ENCODE data around the gene C1orf122.

The C1orf122 gene

DNA sequence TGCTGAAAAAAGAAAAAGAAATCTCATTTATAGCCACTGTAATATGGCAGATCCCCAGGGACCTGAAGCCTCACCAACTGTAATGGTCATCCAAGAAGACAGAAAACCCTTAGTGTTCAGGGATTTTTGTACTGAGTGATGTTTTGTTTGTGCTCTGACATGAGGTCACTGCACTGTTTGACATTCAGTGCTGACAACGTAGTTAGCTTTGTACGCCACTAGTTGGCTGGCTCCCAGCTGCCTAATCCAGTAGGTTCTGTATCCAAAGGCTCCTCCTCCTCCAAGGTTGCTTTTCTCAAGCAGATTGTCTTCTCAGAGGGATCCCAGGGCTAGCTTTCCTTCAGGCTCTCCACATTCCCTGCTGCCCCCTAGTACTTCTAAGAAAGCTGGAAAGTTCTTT lies 9.9 kb downstream of the C1orf122 start:
- no peaks in the 10 kb centered on the region for H3K9me3 Mint-ChIP-seq
- DNase-seq (no peak), ATAC-seq (no peak)
- peaks cover 26% of the 10 kb centered on the region for H3K36me3 Mint-ChIP-seq (ENCODE audit: low read depth)
- H3K27ac Mint-ChIP-seq, result no peak overlapping the region
- no peak overlapping the region for H3K4me3 Mint-ChIP-seq
- no peaks in the 10 kb centered on the region for H3K27me3 Mint-ChIP-seq
- peaks cover 3% of the 10 kb centered on the region for H3K4me1 Mint-ChIP-seq

DNA sequence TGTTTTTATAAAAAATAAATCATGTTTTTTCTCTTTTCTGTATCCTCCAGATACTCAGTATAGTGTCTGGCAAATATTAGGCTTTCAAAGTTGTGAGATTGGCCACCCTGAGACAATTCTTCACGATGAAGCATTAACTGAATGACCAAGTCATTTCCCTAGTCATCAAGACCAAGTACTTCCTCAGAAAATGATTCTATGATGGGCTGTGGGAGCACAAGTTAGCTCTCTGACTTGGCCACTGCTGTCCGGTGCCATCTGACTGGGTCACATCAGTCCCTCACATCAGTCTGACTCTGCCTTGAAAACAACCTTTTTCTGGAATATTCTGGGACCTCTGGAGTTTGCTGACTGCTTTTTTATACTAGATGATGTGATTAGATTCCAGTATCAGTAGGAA lies 13.9 kb downstream of the C1orf122 start:
- no peaks in the 10 kb centered on the region for H3K27me3 Mint-ChIP-seq
- no peak overlapping the region for H3K27ac Mint-ChIP-seq
- no peak overlapping the region for H3K4me3 Mint-ChIP-seq
- H3K36me3 Mint-ChIP-seq (ENCODE audit: low read depth), result peaks cover 40% of the 10 kb centered on the region
- DNase-seq (no peak), ATAC-seq (no peak)
- H3K9me3 Mint-ChIP-seq, result no peaks in the 10 kb centered on the region
- peaks cover 23% of the 10 kb centered on the region for H3K4me1 Mint-ChIP-seq

DNA sequence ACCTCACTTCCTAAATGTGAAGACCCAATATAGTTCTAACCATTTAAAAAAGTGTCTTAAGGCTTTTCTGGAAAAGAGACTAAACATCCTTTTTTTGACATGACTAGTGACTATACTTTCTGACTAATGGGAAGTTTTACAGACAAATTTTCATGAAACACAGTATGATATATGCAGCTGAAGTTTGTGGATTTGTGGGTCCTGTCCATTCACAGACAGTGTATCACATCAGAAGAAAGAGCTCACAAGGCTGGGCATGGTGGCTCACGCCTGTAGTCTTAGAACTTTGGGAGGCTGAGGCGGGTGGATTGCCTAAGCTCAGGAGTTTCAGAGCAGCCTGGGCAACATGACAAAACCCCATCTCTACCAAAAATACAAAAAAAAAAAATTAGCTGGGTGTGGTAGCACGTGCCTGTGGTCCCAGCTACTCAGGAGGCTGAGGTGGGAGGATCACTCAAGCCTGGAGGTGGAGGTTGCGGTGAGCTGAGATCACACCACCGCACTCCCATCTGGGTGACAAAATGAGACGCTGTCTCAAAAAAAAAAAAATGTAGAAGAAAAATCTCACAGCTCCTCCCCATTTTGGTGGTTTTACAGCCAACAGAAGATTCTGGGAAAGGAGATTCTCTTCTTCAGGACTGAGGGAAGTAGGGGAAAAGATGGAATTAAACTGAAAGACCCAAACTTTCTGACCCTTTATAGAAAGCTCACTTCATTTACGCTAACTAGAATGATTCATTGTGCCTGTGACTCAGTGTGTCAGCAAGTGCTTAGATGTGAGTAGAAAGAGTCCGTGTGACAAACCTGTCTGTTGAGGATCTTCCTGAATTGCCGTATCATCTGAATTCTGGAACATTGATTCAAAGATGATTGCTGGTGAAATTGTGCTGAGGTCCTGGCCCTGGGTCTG lies 15.6 kb downstream of the C1orf122 start:
- H3K27ac Mint-ChIP-seq, result peak overlapping the region; percentile 78
- no peaks in the 10 kb centered on the region for H3K9me3 Mint-ChIP-seq
- H3K27me3 Mint-ChIP-seq, result no peaks in the 10 kb centered on the region
- H3K4me1 Mint-ChIP-seq, result peaks cover 27% of the 10 kb centered on the region
- no peak overlapping the region for H3K4me3 Mint-ChIP-seq
- H3K36me3 Mint-ChIP-seq (ENCODE audit: low read depth), result peaks cover 45% of the 10 kb centered on the region
- no peak for DNase-seq
- ATAC-seq, result peak; percentile 57

DNA sequence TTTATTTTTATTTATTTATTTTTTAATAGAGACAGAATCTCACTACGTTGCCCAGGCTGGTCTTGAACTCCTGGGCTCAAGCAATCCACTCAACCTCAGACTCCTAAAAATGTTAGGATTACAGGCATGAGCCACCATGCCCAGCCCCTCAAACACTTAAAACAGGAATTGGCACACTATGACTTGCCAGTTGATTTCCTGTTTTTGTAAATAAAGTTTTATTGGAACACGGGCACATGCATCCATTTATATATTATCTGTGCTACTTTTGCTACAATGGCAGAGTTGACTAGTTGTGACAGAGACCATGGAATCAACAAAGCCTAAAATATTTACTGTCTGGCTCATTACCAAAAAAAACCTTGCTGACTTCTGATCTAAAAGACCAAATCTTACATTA lies 16.4 kb downstream of the C1orf122 start:
- peaks cover 27% of the 10 kb centered on the region for H3K4me1 Mint-ChIP-seq
- no peaks in the 10 kb centered on the region for H3K9me3 Mint-ChIP-seq
- DNase-seq, result no peak
- H3K27me3 Mint-ChIP-seq, result no peaks in the 10 kb centered on the region
- no peak overlapping the region for H3K4me3 Mint-ChIP-seq
- peaks cover 47% of the 10 kb centered on the region for H3K36me3 Mint-ChIP-seq (ENCODE audit: low read depth)
- no peak for ATAC-seq
- no peak overlapping the region for H3K27ac Mint-ChIP-seq

DNA sequence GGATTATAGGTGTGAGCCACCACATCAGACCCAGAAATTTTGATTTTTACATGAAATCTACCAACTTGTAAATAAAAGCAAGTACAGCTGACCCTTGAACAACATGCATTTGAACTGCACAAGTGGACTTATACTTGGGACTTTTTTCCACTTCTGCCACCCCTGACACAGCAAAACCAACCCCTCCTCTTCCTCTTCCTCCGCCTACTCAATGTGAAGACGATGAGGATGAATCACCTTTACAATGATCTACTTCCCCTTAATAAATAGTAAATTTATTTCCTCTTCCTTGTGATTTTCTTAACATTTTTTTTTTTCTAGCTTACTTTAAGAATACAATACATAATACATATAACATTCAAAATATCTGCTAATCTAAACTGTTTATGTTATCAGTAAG lies 17.9 kb downstream of the C1orf122 start:
- peaks cover 27% of the 10 kb centered on the region for H3K4me1 Mint-ChIP-seq
- peaks cover 45% of the 10 kb centered on the region for H3K36me3 Mint-ChIP-seq (ENCODE audit: low read depth)
- no peak for ATAC-seq
- H3K27me3 Mint-ChIP-seq, result no peaks in the 10 kb centered on the region
- H3K4me3 Mint-ChIP-seq, result no peak overlapping the region
- H3K9me3 Mint-ChIP-seq, result no peaks in the 10 kb centered on the region
- DNase-seq, result no peak
- peak overlapping the region; percentile 82 for H3K27ac Mint-ChIP-seq

DNA sequence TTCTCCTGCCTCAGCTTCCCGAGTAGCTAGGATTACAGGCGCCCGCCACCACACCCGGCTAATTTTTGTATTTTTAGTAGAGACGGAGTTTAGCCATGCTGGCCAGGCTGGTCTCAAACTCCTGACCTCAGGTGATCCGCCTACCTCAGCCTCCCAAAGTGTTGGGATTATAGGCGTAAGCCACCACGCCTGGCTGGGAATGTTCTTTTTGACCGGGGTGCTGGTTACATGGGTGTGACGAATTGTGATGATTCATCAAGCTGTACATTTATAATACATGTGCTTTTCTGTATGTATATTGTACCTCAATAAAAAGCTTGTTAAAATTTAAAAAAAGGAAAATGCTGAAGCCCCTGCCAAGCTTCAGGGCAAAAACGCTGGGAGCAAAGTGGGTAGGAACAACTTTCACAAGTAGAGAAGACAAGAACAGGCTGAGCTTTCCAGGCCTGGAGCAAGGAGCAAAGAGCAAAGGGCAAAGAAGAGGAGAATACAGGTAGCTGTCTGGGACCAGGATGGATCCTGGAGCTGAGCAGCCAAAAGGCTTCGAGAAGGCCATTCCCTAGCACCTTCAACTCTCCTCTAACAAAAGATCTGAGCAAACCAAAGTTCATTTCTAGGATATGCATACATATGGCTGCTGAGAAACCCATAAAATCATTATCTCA lies 21.0 kb downstream of the C1orf122 start:
- no peak for DNase-seq
- ATAC-seq, result no peak
- no peak overlapping the region for H3K4me3 Mint-ChIP-seq
- peaks cover 45% of the 10 kb centered on the region for H3K36me3 Mint-ChIP-seq (ENCODE audit: low read depth)
- H3K4me1 Mint-ChIP-seq, result peaks cover 21% of the 10 kb centered on the region
- no peaks in the 10 kb centered on the region for H3K9me3 Mint-ChIP-seq
- H3K27me3 Mint-ChIP-seq, result no peaks in the 10 kb centered on the region
- no peak overlapping the region for H3K27ac Mint-ChIP-seq

DNA sequence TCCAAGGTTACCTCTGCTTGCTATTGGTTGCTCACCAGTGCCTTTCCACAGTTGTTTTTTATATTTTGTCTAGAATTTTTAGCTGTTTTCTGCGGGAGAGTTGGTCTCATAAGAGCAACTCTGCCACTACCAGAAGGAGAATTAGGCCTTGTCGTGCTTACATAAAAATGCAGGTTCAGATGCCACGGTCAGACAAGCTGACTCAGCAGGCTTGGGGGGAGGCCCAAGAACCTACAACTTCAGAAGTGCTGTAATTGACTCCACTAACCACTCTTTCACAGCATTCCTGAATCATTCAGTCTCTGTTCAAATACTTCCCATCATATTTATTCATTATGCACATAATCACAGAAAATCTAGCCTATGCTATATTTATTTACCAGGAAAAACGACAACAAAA lies 23.5 kb downstream of the C1orf122 start:
- peaks cover 47% of the 10 kb centered on the region for H3K36me3 Mint-ChIP-seq (ENCODE audit: low read depth)
- no peak for DNase-seq
- H3K4me3 Mint-ChIP-seq, result no peak overlapping the region

DNA sequence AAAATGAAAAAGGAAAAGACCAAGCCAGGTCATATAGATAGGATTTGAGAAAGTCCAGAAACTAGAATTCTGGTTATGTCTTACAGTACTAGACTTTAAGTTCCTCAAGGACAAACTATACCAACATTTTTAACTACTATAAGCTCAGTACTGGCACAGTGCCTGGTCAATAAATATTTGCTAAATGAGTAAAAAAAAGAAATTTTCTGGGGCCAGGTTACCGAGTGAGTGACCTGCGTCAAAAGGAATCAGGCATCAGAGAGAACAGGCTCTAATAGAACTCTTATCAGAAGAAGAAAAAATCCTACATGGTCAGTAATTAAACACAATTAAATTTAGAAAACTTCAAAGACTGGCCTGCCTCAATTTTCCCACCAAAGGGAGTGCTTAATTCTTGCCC lies 24.2 kb downstream of the C1orf122 start:
- H3K27ac Mint-ChIP-seq, result no peak overlapping the region
- no peaks in the 10 kb centered on the region for H3K27me3 Mint-ChIP-seq
- peaks cover 49% of the 10 kb centered on the region for H3K36me3 Mint-ChIP-seq (ENCODE audit: low read depth)
- ATAC-seq, result no peak
- no peaks in the 10 kb centered on the region for H3K9me3 Mint-ChIP-seq
- H3K4me1 Mint-ChIP-seq, result peaks cover under 1% of the 10 kb centered on the region
- no peak overlapping the region for H3K4me3 Mint-ChIP-seq
- no peak for DNase-seq

More for the DNA sequence above, 23.5 kb downstream of the C1orf122 start:
- no peaks in the 10 kb centered on the region for H3K27me3 Mint-ChIP-seq
- H3K27ac Mint-ChIP-seq, result no peak overlapping the region
- no peak for ATAC-seq
- H3K4me1 Mint-ChIP-seq, result peaks cover 5% of the 10 kb centered on the region
- H3K9me3 Mint-ChIP-seq, result no peaks in the 10 kb centered on the region

DNA sequence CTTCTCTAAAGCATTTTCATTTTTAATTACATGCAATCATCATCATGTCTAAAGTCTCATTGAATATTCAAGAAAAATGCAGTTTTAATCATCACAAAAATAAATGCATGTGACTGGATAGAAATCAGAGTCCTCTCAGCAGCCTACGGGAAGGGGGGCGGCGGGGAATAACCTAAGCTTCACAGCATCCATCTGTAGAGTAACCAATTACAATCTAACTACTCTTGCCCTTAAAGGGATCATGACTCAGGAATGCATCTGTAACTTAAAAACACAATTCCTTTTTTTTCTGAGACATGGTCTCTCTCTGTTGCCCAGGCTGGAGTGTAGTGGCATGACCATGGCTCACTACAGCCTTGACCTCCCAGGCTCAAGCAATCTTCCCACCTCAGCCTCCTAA lies 29.2 kb downstream of the C1orf122 start:
- ATAC-seq, result no peak
- Mint-ChIP-seq H3K9me3 (no peaks in the 10 kb centered on the region), H3K27ac (no peak overlapping the region), H3K4me3 (no peak overlapping the region), H3K27me3 (no peaks in the 10 kb centered on the region), H3K36me3 (ENCODE audit: low read depth) (peaks cover 48% of the 10 kb centered on the region), H3K4me1 (no peaks in the 10 kb centered on the region)
- no peak for DNase-seq

DNA sequence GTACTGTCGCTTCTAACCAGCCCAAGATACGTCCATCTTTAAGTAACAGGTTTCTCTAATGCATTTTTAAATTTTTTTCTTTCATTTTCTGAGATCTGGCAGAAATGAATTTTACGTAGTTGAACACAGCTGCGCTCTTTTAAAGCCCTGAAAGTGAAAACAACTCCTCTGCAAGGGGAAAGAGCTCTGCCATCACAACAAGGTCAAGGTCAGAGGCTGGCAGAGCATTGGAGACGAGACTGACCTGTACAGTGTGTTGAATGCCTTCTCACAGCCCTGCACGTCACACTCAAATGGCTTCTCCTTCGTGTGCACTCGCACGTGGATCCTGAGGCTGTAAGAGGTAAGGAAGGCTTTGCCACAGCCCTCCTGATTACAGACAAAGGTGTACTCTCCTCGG lies 32.1 kb downstream of the C1orf122 start:
- no peak for ATAC-seq
- H3K36me3 Mint-ChIP-seq (ENCODE audit: low read depth), result peaks cover 36% of the 10 kb centered on the region
- H3K4me1 Mint-ChIP-seq, result peaks cover 6% of the 10 kb centered on the region
- H3K27ac Mint-ChIP-seq, result no peak overlapping the region
- no peaks in the 10 kb centered on the region for H3K27me3 Mint-ChIP-seq
- no peaks in the 10 kb centered on the region for H3K9me3 Mint-ChIP-seq
- no peak for DNase-seq
- H3K4me3 Mint-ChIP-seq, result no peak overlapping the region

DNA sequence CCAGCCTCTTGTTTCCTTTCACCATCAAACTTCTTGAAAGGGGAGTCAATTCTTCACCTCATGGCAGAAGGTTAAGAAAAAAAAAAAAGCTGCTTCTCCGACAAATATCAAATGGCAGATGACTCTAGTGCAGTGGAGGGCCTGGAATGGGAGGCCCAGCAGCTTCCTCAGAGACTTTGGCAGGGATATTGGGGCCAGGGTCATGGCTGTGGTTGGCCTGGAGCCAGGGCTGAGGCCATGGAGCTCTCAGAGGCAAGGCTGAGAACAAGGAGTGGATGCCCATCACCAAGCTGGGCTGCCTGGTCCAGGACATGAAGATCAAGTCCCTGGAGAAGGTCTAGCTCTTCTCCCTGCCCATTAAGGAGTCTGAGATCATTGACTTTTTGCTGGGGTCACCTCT lies 33.1 kb downstream of the C1orf122 start:
- peaks cover 35% of the 10 kb centered on the region for H3K36me3 Mint-ChIP-seq (ENCODE audit: low read depth)

DNA sequence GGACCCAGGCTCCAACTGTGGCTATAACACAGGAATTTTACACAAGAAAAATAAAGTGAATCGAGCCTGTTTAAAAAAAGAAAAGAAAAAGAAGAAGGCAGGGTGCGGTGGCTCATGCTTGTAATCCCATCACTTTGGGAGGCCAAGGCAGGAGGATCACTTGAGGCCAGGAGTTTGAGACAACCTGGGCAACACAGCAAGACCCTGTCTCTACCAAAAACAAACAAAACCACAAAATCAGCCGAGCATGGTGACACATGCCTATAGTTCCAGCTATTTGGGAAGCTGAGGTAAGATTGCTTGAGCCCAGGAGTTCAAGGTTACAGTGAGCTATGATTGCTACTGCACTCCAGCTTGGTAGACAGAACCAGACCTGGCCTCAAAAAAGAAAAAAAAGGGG lies 34.1 kb downstream of the C1orf122 start:
- DNase-seq (no peak), ATAC-seq (no peak)
- H3K4me1 Mint-ChIP-seq, result peaks cover 20% of the 10 kb centered on the region
- H3K27ac Mint-ChIP-seq, result no peak overlapping the region
- H3K36me3 Mint-ChIP-seq (ENCODE audit: low read depth), result peaks cover 40% of the 10 kb centered on the region
- no peaks in the 10 kb centered on the region for H3K27me3 Mint-ChIP-seq
- no peaks in the 10 kb centered on the region for H3K9me3 Mint-ChIP-seq
- H3K4me3 Mint-ChIP-seq, result no peak overlapping the region

More for the DNA sequence above, 33.1 kb downstream of the C1orf122 start:
- peaks cover 11% of the 10 kb centered on the region for H3K4me1 Mint-ChIP-seq
- H3K27me3 Mint-ChIP-seq, result no peaks in the 10 kb centered on the region
- no peaks in the 10 kb centered on the region for H3K9me3 Mint-ChIP-seq
- ATAC-seq (no peak), DNase-seq (no peak)
- H3K27ac Mint-ChIP-seq, result no peak overlapping the region
- H3K4me3 Mint-ChIP-seq, result no peak overlapping the region

DNA sequence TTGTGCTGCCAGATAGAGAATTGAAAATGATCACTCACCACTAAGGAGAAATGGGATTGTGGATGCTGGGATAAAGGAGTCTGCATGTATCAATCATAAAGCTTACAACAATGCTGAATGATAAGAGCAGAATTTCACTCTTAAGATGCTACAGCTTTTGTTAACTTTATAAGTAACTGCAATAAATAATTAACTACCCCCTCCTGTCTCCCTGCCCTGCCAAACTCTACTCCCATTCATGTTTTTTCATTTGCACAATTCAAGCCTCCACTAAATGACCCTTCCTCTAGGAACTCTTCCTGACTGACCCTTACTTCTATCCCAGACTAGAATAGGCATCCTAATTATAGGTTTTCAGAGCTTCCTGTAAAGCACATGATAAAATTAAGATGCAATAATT lies 36.9 kb downstream of the C1orf122 start:
- DNase-seq (no peak), ATAC-seq (no peak)
- no peaks in the 10 kb centered on the region for H3K27me3 Mint-ChIP-seq
- H3K4me3 Mint-ChIP-seq, result no peak overlapping the region
- H3K36me3 Mint-ChIP-seq (ENCODE audit: low read depth), result peaks cover 28% of the 10 kb centered on the region
- peaks cover 34% of the 10 kb centered on the region for H3K4me1 Mint-ChIP-seq
- no peaks in the 10 kb centered on the region for H3K9me3 Mint-ChIP-seq
- no peak overlapping the region for H3K27ac Mint-ChIP-seq

DNA sequence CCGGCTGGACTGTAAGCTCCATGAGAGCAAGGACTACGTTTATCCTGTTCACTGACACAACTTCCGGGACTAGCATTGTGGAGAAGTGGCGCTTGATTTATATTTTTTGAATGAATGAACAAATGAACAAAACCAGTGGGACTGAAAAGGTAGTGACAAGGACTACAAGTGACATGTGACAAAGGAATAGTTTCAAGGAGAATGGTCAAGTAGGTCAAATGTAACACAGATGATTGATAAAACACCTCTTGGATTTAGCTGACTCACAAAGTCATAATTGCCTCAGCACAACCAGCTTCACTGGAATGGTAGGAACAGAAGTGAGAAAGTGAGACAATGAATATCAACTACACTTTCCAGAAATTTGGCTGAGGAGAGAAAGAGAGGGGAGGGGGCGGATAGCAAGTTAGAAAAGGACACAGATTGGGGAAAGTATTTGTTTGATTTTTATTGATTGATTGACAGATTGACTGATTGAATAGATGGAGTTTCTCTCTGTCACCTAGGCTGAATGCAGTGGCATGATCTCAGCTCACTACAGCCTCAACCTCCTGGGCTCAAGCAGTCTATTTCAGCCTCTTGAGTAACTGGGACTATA lies 37.6 kb downstream of the C1orf122 start:
- Mint-ChIP-seq H3K27ac (peak overlapping the region; percentile 24), H3K36me3 (ENCODE audit: low read depth) (peaks cover 26% of the 10 kb centered on the region), H3K9me3 (no peaks in the 10 kb centered on the region), H3K4me3 (no peak overlapping the region), H3K4me1 (peaks cover 35% of the 10 kb centered on the region), H3K27me3 (no peaks in the 10 kb centered on the region)
- DNase-seq (no peak), ATAC-seq (no peak)

DNA sequence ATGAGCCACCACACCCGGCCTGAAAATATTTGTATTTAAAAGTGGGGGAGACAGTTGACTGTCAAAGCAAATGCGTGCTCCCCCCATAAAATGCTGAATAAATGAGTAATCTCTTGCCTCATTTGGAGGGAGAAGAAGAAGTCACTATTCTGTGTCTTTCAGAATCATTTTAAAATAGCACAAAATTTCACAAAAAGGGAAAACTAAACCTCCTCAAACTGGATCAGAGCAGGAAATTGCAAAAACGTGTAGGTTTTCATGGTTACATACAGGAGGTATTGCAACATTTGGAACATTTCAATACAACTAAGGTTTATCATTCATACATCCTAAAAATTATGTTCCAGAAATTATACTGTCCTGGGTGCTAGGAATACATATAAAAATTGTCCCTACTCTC lies 38.2 kb downstream of the C1orf122 start:
- Mint-ChIP-seq H3K4me1 (peaks cover 35% of the 10 kb centered on the region), H3K27ac (no peak overlapping the region), H3K36me3 (ENCODE audit: low read depth) (peaks cover 25% of the 10 kb centered on the region), H3K27me3 (no peaks in the 10 kb centered on the region), H3K9me3 (no peaks in the 10 kb centered on the region), H3K4me3 (no peak overlapping the region)
- ATAC-seq, result no peak
- no peak for DNase-seq

All from activated naive CD8-positive, alpha-beta T cell treated with anti-CD3 and anti-CD28 coated beads, Interleukin-2, amount 50 U/mL, for 24 hours (primary cell).